HS-27A (cell line): ENCODE measurements around the gene BBC3.

Experiments
- DNase-seq: peaks from one replicate; pipeline ENCODE4 v3.0.0-alpha.2; 2012; ENCODE audit warnings: low read depth, missing footprints

The BBC3 gene

GRCh38 chr19:47195434-47195833 lies 35.6 kb downstream of the BBC3 start:
- DNase-seq, result no peak

GRCh38 chr19:47190167-47190727 lies 40.8 kb downstream of the BBC3 start:
- DNase-seq, result peak; percentile 51

GRCh38 chr19:47188507-47189033 lies 42.4 kb downstream of the BBC3 start:
- no peak for DNase-seq

- no peak for DNase-seq
Observed at GRCh38 chr19:47187797-47188196, 43.2 kb downstream of the BBC3 start.

- no peak for DNase-seq
Observed at GRCh38 chr19:47187335-47187655, 43.7 kb downstream of the BBC3 start.

GRCh38 chr19:47186446-47187334 lies 44.3 kb downstream of the BBC3 start:
- no peak for DNase-seq

GRCh38 chr19:47183601-47184000 lies 47.4 kb downstream of the BBC3 start:
- DNase-seq, result no peak

GRCh38 chr19:47179653-47180310 lies 51.2 kb downstream of the BBC3 start:
- no peak for DNase-seq

- no peak for DNase-seq
Observed at GRCh38 chr19:47176627-47177090, 54.3 kb downstream of the BBC3 start.

- no peak for DNase-seq
Observed at GRCh38 chr19:47176071-47176626, 54.9 kb downstream of the BBC3 start.

GRCh38 chr19:47172666-47173455 lies 58.1 kb downstream of the BBC3 start:
- no peak for DNase-seq
